GM12878 (cell line): ENCODE measurements around the gene KCNQ1OT1. TPM values are rescaled to one million over a fixed set of nuclear protein-coding genes. Genes with fewer than 3 reads are reported as not detected.

Experiments used
- ATAC-seq: fragments of 200-7000 bp; cut with Tn5 transposase; 3 replicates; pipeline ENCODE4 v1.9.1; 2020; ENCODE audit warnings: mild to moderate bottlenecking, moderate library complexity
- BruUV-seq: library from RNA; stranded (reverse); fragments of 400-500 nt; replicated peaks from 2 replicates; lab custom pipeline; 2021; lab: Mats Ljungman, UMichigan
- CTCF ChIA-PET: fragments of 300-600 bp; sonication (Branson Sonifier 250); formaldehyde crosslinking; extraction: SDS; loops from one replicate; lab custom pipeline; 2021; ENCODE audit warnings: inconsistent platforms; lab: Yijun Ruan, JAX
- POLR2A ChIA-PET: fragments of 350-600 bp; formaldehyde crosslinking; extraction: SDS; loops from one replicate; lab custom pipeline; 2021; ENCODE audit warnings: inconsistent platforms; lab: Charles Lee
- RAD21 ChIA-PET: fragments of 300-600 bp; sonication (Branson Sonifier 250); formaldehyde crosslinking; loops from one replicate; lab custom pipeline; 2023; ENCODE audit warnings: antibody characterized with exemption; ENCODE audit not compliant: unreplicated experiment; lab: Charles Lee
- SMC1A ChIA-PET: fragments of 300-600 bp; sonication (Branson Sonifier 250); formaldehyde crosslinking; loops from one replicate; lab custom pipeline; 2023; ENCODE audit not compliant: unreplicated experiment, uncharacterized antibody; lab: Charles Lee
- DNase-seq: peaks from one replicate; pipeline ENCODE4 v3.0.0-alpha.2; 2011; ENCODE audit warnings: low read depth, low spot score
- FAIRE-seq: peaks from 3 replicates; lab custom pipeline; 2011; peaks lifted over from hg19 to GRCh38; lab: Jason Lieb, UNC
- H2AFZ ChIP-seq: 2 replicates; pipeline ENCODE4 v1.6.0; 2011; ENCODE audit warnings: low read depth, low read length, control low read depth; ENCODE audit not compliant: control insufficient read depth
- H3K27ac ChIP-seq: 2 replicates; pipeline ENCODE4 v1.5.1; 2011; ENCODE audit warnings: control low read depth; ENCODE audit not compliant: control insufficient read depth, insufficient read depth
- H3K27me3 ChIP-seq, 2 experiments: replicated peaks in 1 of 2; 2 replicates each; pipeline versions ENCODE4 v1.6.0 to v1.6.1; 2011; ENCODE audit warnings: low read length in 1 of 2; ENCODE audit not compliant: control insufficient read depth in 2 of 2, insufficient read depth in 2 of 2
- H3K36me3 ChIP-seq, 2 experiments: 2 replicates each; pipeline ENCODE4 v1.5.1; 2011; ENCODE audit warnings: low read length in 1 of 2; ENCODE audit not compliant: control insufficient read depth in 2 of 2, insufficient read depth in 2 of 2
- H3K4me1 ChIP-seq: 2 replicates; pipeline ENCODE4 v1.6.1; 2011; ENCODE audit warnings: mild to moderate bottlenecking, low read length, moderate library complexity, mixed read lengths; ENCODE audit not compliant: control insufficient read depth, insufficient read depth
- H3K4me2 ChIP-seq: 2 replicates; pipeline ENCODE4 v1.6.0; 2011; ENCODE audit warnings: control low read depth; ENCODE audit not compliant: control insufficient read depth, insufficient read depth
- H3K4me3 ChIP-seq: fragments of 200-600 bp; sonication (generic); 2 replicates; pipeline ENCODE4 v1.5.1; 2016
- H3K79me2 ChIP-seq: 2 replicates; pipeline ENCODE4 v1.6.0; 2011; ENCODE audit warnings: low read length; ENCODE audit not compliant: control insufficient read depth, insufficient read depth
- H3K9ac ChIP-seq: 2 replicates; pipeline ENCODE4 v1.8.0; 2011; ENCODE audit warnings: low read length, control low read depth, mixed read lengths; ENCODE audit not compliant: control insufficient read depth, insufficient read depth
- H3K9me3 ChIP-seq: replicated peaks from 3 replicates; pipeline ENCODE4 v1.5.1; 2011; ENCODE audit warnings: mild to moderate bottlenecking, low read length; ENCODE audit not compliant: control insufficient read depth, insufficient read depth
- H4K20me1 ChIP-seq: 2 replicates; pipeline ENCODE4 v1.6.0; 2011; ENCODE audit not compliant: control insufficient read depth, insufficient read depth
- BCL11A ChIP-seq: IDR thresholded peaks from 2 replicates; pipeline ENCODE4 v1.6.1; 2011; ENCODE audit warnings: low read depth, low read length
- BMI1 ChIP-seq: fragments of 450-650 bp; IDR thresholded peaks from 2 replicates; pipeline ENCODE4 v1.6.1; 2016; ENCODE audit warnings: mild to moderate bottlenecking, moderate library complexity, borderline replicate concordance
- CHD4 ChIP-seq: fragments of 200-600 bp; sonication (generic); IDR thresholded peaks from 2 replicates; pipeline ENCODE4 v1.6.1; 2016; ENCODE audit warnings: mild to moderate bottlenecking
- EGR1 ChIP-seq, 2 experiments: IDR thresholded peaks; 1 replicate in 1 of 2; 2 replicates in 1 of 2; pipeline ENCODE4 v1.6.1; 2011 to 2012; ENCODE audit warnings: low read depth in 2 of 2, low read length in 2 of 2, borderline replicate concordance in 1 of 2, mild to moderate bottlenecking in 1 of 2, moderate library complexity in 1 of 2
- FOXM1 ChIP-seq: IDR thresholded peaks from 2 replicates; pipeline ENCODE4 v1.6.1; 2012; ENCODE audit warnings: low read depth, mild to moderate bottlenecking, inconsistent platforms, low read length, moderate library complexity
- IKZF2 ChIP-seq, 2 experiments: fragments of 450-650 bp; IDR thresholded peaks; 2 replicates each; pipeline ENCODE4 v1.6.1; 2017; ENCODE audit warnings: mild to moderate bottlenecking in 2 of 2, moderate library complexity in 2 of 2
- IRF4 ChIP-seq: IDR thresholded peaks from 2 replicates; pipeline ENCODE4 v1.6.1; 2011; ENCODE audit warnings: low read depth, low read length
- MEF2B ChIP-seq: fragments of 450-650 bp; IDR thresholded peaks from 2 replicates; pipeline ENCODE4 v1.6.1; 2018; ENCODE audit warnings: mild to moderate bottlenecking, moderate library complexity; ENCODE audit not compliant: partially characterized antibody, poor library complexity, severe bottlenecking
- MXI1 ChIP-seq: fragments of 150-350 bp; IDR thresholded peaks from 2 replicates; pipeline ENCODE4 v1.6.1; 2011; ENCODE audit warnings: low read depth, mild to moderate bottlenecking, inconsistent platforms, low read length, improper control_type of control experiment
- NR2C1 ChIP-seq: fragments of 450-650 bp; IDR thresholded peaks from 2 replicates; pipeline ENCODE4 v1.6.1; 2017; ENCODE audit warnings: antibody characterized with exemption, mild to moderate bottlenecking, moderate library complexity
- ZNF24 ChIP-seq: fragments of 450-650 bp; IDR thresholded peaks from 2 replicates; pipeline ENCODE4 v1.6.1; 2017; ENCODE audit warnings: antibody characterized with exemption, mild to moderate bottlenecking
- WGBS: methylation state at CpG from one replicate; pipeline ENCODE4 v1.1.6; 2016; ENCODE audit warnings: low lambda C conversion rate; ENCODE audit not compliant: insufficient replicate concordance, insufficient coverage; ENCODE audit errors: missing lambda C conversion rate; 5-methylcytosine and 5-hydroxymethylcytosine counted together
- in situ Hi-C: fragments of 300-500 bp; cut with MboI; formaldehyde crosslinking; loops from 9 replicates; pipeline ENCODE4 v1.14.3; 2018; ENCODE audit warnings: mixed read lengths
- intact Hi-C: fragments of 100-400 bp; cut with micrococcal nuclease; formaldehyde crosslinking; loops from one replicate; pipeline ENCODE4 v1.14.2; 2022; ENCODE audit not compliant: unreplicated experiment
- polyA plus RNA-seq, 11 experiments: library from polyadenylated mRNA; depleted of rRNA in 4 of 11; unstranded in 6 of 11; stranded (reverse) in 5 of 11; fragments of >200 nt; fragmentation: Nextera tagmentation in 4 of 11; fragmentation: Illumina TruSeq in 1 of 11; extraction: Ambion mirVana in 4 of 11; extraction: Trizol in 1 of 11; gene quantifications; 1 replicate in 1 of 11; 2 replicates in 10 of 11; pipeline versions ENCODE4 v1.2.1 to v1.2.3, GENCODE V29; 2011 to 2016; ENCODE audit warnings: inconsistent platforms in 2 of 11, missing spikeins in 2 of 11, low read depth in 1 of 11
- total RNA-seq, 4 experiments: library from RNA; depleted of rRNA in 3 of 4; stranded (reverse); fragments of >200 nt in 3 of 4; fragmentation: Illumina TruSeq in 1 of 4; extraction: Trizol in 1 of 4; gene quantifications; 2 replicates each; pipeline versions ENCODE4 v1.2.1 to v1.2.3, GENCODE V29; 2013 to 2021
- TF ChIP-seq, protein P1 (sequence below): fragments of 450-650 bp; formaldehyde crosslinking; IDR thresholded peaks from 2 replicates; pipeline ENCODE4 v1.4.0; 2022; ENCODE audit warnings: mild to moderate bottlenecking, moderate library complexity
- TF ChIP-seq, protein P2 (sequence below): fragments of 450-650 bp; conservative IDR thresholded peaks from 2 replicates; pipeline ENCODE4 v1.6.1; 2017; ENCODE audit warnings: mild to moderate bottlenecking, moderate library complexity

Gene KCNQ1OT1
- total and polyA plus RNA-seq, 10 of the 15 experiments (the other 5 are each of a cell fraction or from before 2014, with no cell fraction given), result 0.02 to 1.6 (median 0.41) TPM

DNA sequence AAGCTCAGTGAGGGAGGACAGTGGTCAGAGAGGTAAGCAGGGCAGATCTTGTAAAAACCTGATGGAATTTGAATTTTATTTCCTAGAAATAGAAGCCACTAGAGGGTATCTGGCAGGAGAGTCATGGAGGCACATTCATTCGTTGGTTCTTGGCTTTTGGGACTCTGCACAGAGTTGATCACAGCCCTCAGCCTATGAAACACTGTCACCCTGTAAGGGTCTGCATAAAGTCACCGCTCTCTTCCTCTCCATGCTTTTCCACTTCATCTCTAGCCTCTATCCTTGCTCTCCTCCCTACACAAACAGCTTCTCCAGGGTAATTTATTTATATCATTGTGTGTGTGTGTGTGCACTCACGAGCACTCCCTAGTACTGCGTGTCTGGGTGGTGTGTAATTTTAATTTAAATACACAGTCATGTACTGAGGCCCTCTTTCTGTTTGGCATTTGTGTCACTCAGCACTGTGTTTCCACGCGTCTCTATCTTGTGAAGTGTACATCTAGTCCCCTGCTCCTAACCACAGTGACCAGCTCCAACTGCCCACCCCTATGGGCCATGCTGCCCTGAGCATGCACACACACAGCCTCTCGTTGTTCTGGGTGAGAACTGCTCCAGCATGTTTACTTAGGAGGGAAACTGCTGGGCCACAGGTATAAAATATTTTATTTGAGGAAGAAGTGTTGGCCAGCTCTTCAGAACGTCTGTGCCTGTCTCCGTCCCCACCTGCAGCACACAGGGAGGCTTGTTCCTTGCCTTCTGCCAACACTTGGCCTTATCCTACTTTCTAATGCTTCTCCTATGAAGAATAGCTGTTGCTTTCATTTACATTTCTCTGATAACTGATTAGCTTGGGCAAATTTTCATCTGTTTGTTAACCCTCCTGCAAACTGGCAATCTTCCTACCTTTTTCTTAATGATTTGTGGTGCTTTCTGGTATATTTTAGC is 4.5 kb downstream of the KCNQ1OT1 start:
- intact Hi-C loops, result no loop called here

More for the DNA sequence above, 4.5 kb downstream of the KCNQ1OT1 start:
- Histone ChIP-seq H3K79me2 (peaks cover 50% of the 10 kb centered on the region), H3K36me3 (peaks cover 0 to 2% of the 10 kb centered on the region in 2 experiments; a peak in 1 of 4 replicates), H3K27ac (no peak overlapping the region), H3K4me1 (no peaks in the 10 kb centered on the region; the same call in 1 of the 2 replicates), H3K4me2 (no peak overlapping the region; the same call in 1 of the 2 replicates), H4K20me1 (no peaks in the 10 kb centered on the region), H3K9ac (no peak overlapping the region), H2AFZ (no peak overlapping the region), H3K4me3 (no peak overlapping the region), H3K27me3 (no peaks in the 10 kb centered on the region; a peak in 1 of 4 replicates), H3K9me3 (no peaks in the 10 kb centered on the region; the same call in 2 of the 3 replicates)
- TF ChIP-seq IKZF2 (IDR thresholded peaks at IDR 0.05) (no peak), ZNF24 (no peak), BCL11A (no peak), EGR1 (IDR thresholded peaks at IDR 0.05; ENCODE audit: borderline replicate concordance in 1 of 2, low read depth in 2 of 2, low read length in 2 of 2) (no peak), MEF2B (no peak), IRF4 (no peak), NR2C1 (no peak), BMI1 (no peak), CHD4 (no peak), FOXM1 (no peak), MXI1 (no peak)
- TF ChIP-seq, protein P1, sequence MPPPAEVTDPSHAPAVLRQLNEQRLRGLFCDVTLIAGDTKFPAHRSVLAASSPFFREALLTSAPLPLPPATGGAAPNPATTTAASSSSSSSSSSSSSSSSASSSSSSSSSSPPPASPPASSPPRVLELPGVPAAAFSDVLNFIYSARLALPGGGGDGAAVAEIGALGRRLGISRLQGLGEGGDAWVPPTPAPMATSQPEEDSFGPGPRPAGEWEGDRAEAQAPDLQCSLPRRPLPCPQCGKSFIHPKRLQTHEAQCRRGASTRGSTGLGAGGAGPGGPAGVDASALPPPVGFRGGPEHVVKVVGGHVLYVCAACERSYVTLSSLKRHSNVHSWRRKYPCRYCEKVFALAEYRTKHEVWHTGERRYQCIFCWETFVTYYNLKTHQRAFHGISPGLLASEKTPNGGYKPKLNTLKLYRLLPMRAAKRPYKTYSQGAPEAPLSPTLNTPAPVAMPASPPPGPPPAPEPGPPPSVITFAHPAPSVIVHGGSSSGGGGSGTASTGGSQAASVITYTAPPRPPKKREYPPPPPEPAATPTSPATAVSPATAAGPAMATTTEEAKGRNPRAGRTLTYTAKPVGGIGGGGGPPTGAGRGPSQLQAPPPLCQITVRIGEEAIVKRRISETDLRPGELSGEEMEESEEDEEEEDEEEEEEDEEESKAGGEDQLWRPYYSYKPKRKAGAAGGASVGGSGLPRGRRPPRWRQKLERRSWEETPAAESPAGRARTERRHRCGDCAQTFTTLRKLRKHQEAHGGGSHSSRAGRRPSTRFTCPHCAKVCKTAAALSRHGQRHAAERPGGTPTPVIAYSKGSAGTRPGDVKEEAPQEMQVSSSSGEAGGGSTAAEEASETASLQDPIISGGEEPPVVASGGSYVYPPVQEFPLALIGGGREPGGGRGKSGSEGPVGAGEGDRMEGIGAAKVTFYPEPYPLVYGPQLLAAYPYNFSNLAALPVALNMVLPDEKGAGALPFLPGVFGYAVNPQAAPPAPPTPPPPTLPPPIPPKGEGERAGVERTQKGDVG (CRISPR knock-in tag), result no peak
- TF ChIP-seq, protein P2, sequence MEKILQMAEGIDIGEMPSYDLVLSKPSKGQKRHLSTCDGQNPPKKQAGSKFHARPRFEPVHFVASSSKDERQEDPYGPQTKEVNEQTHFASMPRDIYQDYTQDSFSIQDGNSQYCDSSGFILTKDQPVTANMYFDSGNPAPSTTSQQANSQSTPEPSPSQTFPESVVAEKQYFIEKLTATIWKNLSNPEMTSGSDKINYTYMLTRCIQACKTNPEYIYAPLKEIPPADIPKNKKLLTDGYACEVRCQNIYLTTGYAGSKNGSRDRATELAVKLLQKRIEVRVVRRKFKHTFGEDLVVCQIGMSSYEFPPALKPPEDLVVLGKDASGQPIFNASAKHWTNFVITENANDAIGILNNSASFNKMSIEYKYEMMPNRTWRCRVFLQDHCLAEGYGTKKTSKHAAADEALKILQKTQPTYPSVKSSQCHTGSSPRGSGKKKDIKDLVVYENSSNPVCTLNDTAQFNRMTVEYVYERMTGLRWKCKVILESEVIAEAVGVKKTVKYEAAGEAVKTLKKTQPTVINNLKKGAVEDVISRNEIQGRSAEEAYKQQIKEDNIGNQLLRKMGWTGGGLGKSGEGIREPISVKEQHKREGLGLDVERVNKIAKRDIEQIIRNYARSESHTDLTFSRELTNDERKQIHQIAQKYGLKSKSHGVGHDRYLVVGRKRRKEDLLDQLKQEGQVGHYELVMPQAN, result no peak
- 77% methylated on average over 9 of the region's 9 CpGs for WGBS
- no peak for DNase-seq
- no peak for FAIRE-seq
- SMC1A ChIA-PET, result no interaction called here
- no TSS peak for BruUV-seq
- CTCF ChIA-PET, result interaction anchor here (0.8 kb wide), 1 partner anchor 11 kb away, joined by 3 read pairs; no protein-coding TSS in a partner anchor
- POLR2A ChIA-PET, result interaction anchor here (1.0 kb wide), 1 partner anchor 17 kb away, joined by 3 read pairs; no protein-coding TSS in a partner anchor
- no peak for ATAC-seq
- in situ Hi-C loops, result no loop called here
- RAD21 ChIA-PET, result no interaction called here
